ENCODE results near the gene MPPED2. TPM values are rescaled to one million over a fixed set of nuclear protein-coding genes. Genes with fewer than 3 reads are reported as not detected.

The MPPED2 gene
- total RNA-seq, 6 experiments from 2014 or later, result 0.12 to 1.8 (median 0.75) TPM

- no peaks in the 10 kb centered on the region for H3K4me1 ChIP-seq
- no peaks in the 10 kb centered on the region for H3K27me3 ChIP-seq
- no peak overlapping the region for H3K4me3 ChIP-seq
- intact Hi-C loops (cut with DNase I), result no loop called here
- no peak overlapping the region for H3K27ac ChIP-seq
- 72% methylated on average over 6 of the region's 13 CpGs for WGBS (ENCODE audit: insufficient coverage, low coverage, low lambda C conversion rate, missing lambda C conversion rate)
- ATAC-seq, result no peak
- no peaks in the 10 kb centered on the region for H3K36me3 ChIP-seq
- no peak for TF ChIP-seq POLR2A (IDR thresholded peaks at IDR 0.05)
- TF ChIP-seq, protein P1, sequence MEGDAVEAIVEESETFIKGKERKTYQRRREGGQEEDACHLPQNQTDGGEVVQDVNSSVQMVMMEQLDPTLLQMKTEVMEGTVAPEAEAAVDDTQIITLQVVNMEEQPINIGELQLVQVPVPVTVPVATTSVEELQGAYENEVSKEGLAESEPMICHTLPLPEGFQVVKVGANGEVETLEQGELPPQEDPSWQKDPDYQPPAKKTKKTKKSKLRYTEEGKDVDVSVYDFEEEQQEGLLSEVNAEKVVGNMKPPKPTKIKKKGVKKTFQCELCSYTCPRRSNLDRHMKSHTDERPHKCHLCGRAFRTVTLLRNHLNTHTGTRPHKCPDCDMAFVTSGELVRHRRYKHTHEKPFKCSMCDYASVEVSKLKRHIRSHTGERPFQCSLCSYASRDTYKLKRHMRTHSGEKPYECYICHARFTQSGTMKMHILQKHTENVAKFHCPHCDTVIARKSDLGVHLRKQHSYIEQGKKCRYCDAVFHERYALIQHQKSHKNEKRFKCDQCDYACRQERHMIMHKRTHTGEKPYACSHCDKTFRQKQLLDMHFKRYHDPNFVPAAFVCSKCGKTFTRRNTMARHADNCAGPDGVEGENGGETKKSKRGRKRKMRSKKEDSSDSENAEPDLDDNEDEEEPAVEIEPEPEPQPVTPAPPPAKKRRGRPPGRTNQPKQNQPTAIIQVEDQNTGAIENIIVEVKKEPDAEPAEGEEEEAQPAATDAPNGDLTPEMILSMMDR (IDR thresholded peaks at IDR 0.05), result no peak
- DNase-seq, result no peak
- H3K9me3 ChIP-seq, result no peaks in the 10 kb centered on the region
Measured at GRCh38 chr11:30535818-30536217, 50.3 kb downstream of the MPPED2 start.

- H3K4me1 ChIP-seq, result no peaks in the 10 kb centered on the region
- DNase-seq (no peak), ATAC-seq (no peak)
- no peaks in the 10 kb centered on the region for H3K9me3 ChIP-seq
- H3K27me3 ChIP-seq, result no peaks in the 10 kb centered on the region
- intact Hi-C loops (cut with DNase I), result no loop called here
- H3K27ac ChIP-seq, result no peak overlapping the region
- 57% methylated on average over 1 of the region's 2 CpGs for WGBS (ENCODE audit: insufficient coverage, low coverage, low lambda C conversion rate, missing lambda C conversion rate)
- TF ChIP-seq POLR2A (IDR thresholded peaks at IDR 0.05), result no peak
- TF ChIP-seq, protein P1 (IDR thresholded peaks at IDR 0.05), result no peak
- no peak overlapping the region for H3K4me3 ChIP-seq
- no peaks in the 10 kb centered on the region for H3K36me3 ChIP-seq
Measured at GRCh38 chr11:30533445-30533947, 52.7 kb downstream of the MPPED2 start.

- H3K4me3 ChIP-seq, result no peak overlapping the region
- no peaks in the 10 kb centered on the region for H3K4me1 ChIP-seq
- no peak for ATAC-seq
- 36% methylated on average over 1 of the region's 3 CpGs for WGBS (ENCODE audit: insufficient coverage, low coverage, low lambda C conversion rate, missing lambda C conversion rate)
- intact Hi-C loops (cut with DNase I), result no loop called here
- no peaks in the 10 kb centered on the region for H3K27me3 ChIP-seq
- no peak overlapping the region for H3K27ac ChIP-seq
- H3K9me3 ChIP-seq, result no peaks in the 10 kb centered on the region
- no peaks in the 10 kb centered on the region for H3K36me3 ChIP-seq
- no peak for TF ChIP-seq POLR2A (IDR thresholded peaks at IDR 0.05)
- TF ChIP-seq, protein P1 (IDR thresholded peaks at IDR 0.05), result no peak
- DNase-seq, result no peak
Measured at GRCh38 chr11:30527566-30527965, 58.6 kb downstream of the MPPED2 start.

- TF ChIP-seq POLR2A (IDR thresholded peaks at IDR 0.05), result no peak
- DNase-seq (no peak), ATAC-seq (no peak)
- no peak overlapping the region for H3K27ac ChIP-seq
- no peaks in the 10 kb centered on the region for H3K36me3 ChIP-seq
- H3K9me3 ChIP-seq, result no peaks in the 10 kb centered on the region
- H3K27me3 ChIP-seq, result no peaks in the 10 kb centered on the region
- WGBS (ENCODE audit: insufficient coverage, low coverage, low lambda C conversion rate, missing lambda C conversion rate), result 73% methylated on average over 3 of the region's 3 CpGs
- intact Hi-C loops (cut with DNase I), result no loop called here
- peaks cover 0 to 3% (median 0%) of the 10 kb centered on the region in 4 donors for H3K4me1 ChIP-seq
- H3K4me3 ChIP-seq, result no peak overlapping the region
Measured at GRCh38 chr11:30526558-30526957, 59.6 kb downstream of the MPPED2 start.

DNA sequence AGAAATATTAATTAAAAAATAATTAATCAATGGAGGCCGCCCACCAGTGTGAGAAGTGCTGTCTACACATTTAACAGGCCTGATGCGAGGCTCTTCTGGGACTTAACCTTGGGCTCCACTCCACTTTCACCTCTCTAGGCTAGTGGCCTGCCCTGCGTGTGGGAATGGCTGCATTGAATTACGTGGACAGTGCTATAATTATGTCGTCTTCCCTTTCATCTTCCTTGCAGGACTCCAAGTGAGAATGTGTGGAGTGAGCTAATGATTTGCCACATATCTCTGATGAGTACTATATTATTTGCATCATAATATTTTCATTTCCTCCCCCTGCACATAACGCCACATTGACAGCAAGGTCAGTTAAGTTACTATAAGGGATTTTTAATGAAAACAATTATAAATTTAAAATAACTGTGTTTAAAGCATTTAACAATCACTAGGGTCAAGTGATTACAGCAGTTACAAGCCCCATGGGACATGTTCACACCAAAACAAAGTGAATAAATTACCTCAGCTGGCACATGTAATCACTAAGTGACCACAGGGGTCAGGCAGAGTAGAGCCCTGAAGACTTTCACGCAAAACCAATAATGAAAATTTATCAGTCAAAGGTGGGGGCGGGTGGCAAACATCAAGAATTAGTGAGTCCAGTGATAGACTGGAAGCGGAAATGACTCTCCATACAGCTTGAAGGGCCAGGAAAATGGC lies 63.5 kb downstream of the MPPED2 start:
- ATAC-seq, result no peak
- Histone ChIP-seq H3K27ac (no peak overlapping the region), H3K36me3 (no peaks in the 10 kb centered on the region), H3K9me3 (no peaks in the 10 kb centered on the region), H3K27me3 (no peaks in the 10 kb centered on the region), H3K4me3 (no peak overlapping the region), H3K4me1 (peaks cover 0 to 8% (median 0%) of the 10 kb centered on the region in 4 donors)
- WGBS (ENCODE audit: insufficient coverage, low coverage, low lambda C conversion rate, missing lambda C conversion rate), result 87% methylated on average over 8 of the region's 9 CpGs
- DNase-seq, result no peak
- intact Hi-C loops (cut with DNase I), result no loop called here
- TF ChIP-seq, protein P1 (IDR thresholded peaks at IDR 0.05), result no peak
- TF ChIP-seq POLR2A (IDR thresholded peaks at IDR 0.05), result no peak
